Heart right ventricle (tissue), 16 donors: ENCODE results near the gene PAX9. TPM values are rescaled to one million over a fixed set of nuclear protein-coding genes. Genes with fewer than 3 reads are reported as not detected.

ENCODE experiments used
- ATAC-seq, 8 donors: fragments of 200-7000 bp; cut with Tn5 transposase; one replicate each; pipeline ENCODE4 v1.9.1; 2020; ENCODE audit warnings: mild to moderate bottlenecking in 8 of 8, moderate library complexity in 8 of 8, moderate number of reproducible peaks in 1 of 8
- DNase-seq, 2 donors: peaks; one replicate each; pipeline ENCODE4 v3.0.0-alpha.2; 2020
- H3K27ac ChIP-seq, 10 donors: fragments of 200-600 bp; sonication (generic) in 2 of 10; one replicate each; pipeline versions ENCODE4 v1.5.0 to v1.8.0; 2020 to 2022; ENCODE audit warnings: mild to moderate bottlenecking in 3 of 10
- H3K27me3 ChIP-seq, 7 donors: fragments of 200-600 bp; one replicate each; pipeline ENCODE4 v1.8.0; 2021 to 2022; ENCODE audit warnings: mild to moderate bottlenecking in 2 of 7
- H3K36me3 ChIP-seq, 9 donors: fragments of 200-600 bp; sonication (generic) in 1 of 9; one replicate each; pipeline versions ENCODE4 v1.5.0 to v1.8.0; 2020 to 2022; ENCODE audit warnings: mild to moderate bottlenecking in 2 of 9
- H3K4me1 ChIP-seq, 9 donors: fragments of 200-600 bp; sonication (generic) in 1 of 9; one replicate each; pipeline versions ENCODE4 v1.5.0 to v1.8.0; 2020 to 2022; ENCODE audit warnings: mild to moderate bottlenecking in 4 of 9
- H3K4me3 ChIP-seq, 10 donors: fragments of 200-600 bp; sonication (generic) in 2 of 10; one replicate each; pipeline versions ENCODE4 v1.5.0 to v1.8.0; 2020 to 2022; ENCODE audit warnings: mild to moderate bottlenecking in 7 of 10, moderate library complexity in 2 of 10
- H3K9me3 ChIP-seq, 11 donors: fragments of 200-600 bp in 10 of 11; sonication (generic) in 2 of 11; one replicate each; pipeline versions ENCODE4 v1.5.0 to v1.8.0; 2013 to 2022; ENCODE audit warnings: mild to moderate bottlenecking in 2 of 11, control low read depth in 1 of 11, moderate library complexity in 1 of 11
- WGBS, 2 donors: extraction: QIAGEN DNeasy Blood & Tissue Kit; methylation state at CpG; one replicate each; pipeline ENCODE4 v1.1.7; 2013; ENCODE audit warnings: inconsistent platforms in 1 of 2; 5-methylcytosine and 5-hydroxymethylcytosine counted together
- intact Hi-C, 10 donors: fragments of 100-400 bp; cut with DNase I; formaldehyde crosslinking; loops; one replicate each; pipeline versions ENCODE4 v1.11.1 to v1.14.2; 2022
- polyA plus RNA-seq, 2 donors: library from polyadenylated mRNA; stranded (reverse); fragments of 200-250 nt; gene quantifications; one replicate each; pipeline ENCODE4 v1.2.3, GENCODE V29; 2013
- total RNA-seq, 10 donors: library from RNA; stranded (reverse); fragmentation: NEBNext Ultra II Directional in 3 of 10; extraction: Animal tissue kit (Norgen Biotek cat#: 25700) in 3 of 10; gene quantifications; one replicate each; pipeline versions ENCODE4 v1.2.1 to v1.2.4, GENCODE V29; 2021 to 2023
- TF ChIP-seq, protein P1 (sequence below), 9 donors: fragments of 200-600 bp; sonication (generic) in 2 of 9; IDR thresholded peaks; one replicate each; pipeline versions ENCODE4 v1.5.0 to v1.8.0; 2021 to 2022; ENCODE audit warnings: antibody characterized with exemption in 9 of 9, mild to moderate bottlenecking in 5 of 9, moderate library complexity in 1 of 9
- donor health status: Arrhythmogenic right ventricular cardiomyopathy.
- donor health status: ischemic (EF 13 %, LVEDD 7.1; RV severe dilation, severe dysfunction).
- donor health status: healthy with polysubstance abuse.
- donor health status: DM: no; HTN: yes; CAD: no.
- donor health status: DM: no; HTN: no; CAD: no.
- donor health status: ischemic (EF 25% LVEDD 6.9; RV normal size, moderate dysfunction).
- donor health status: ischemic (EF 25% LVEDD 5.7; RV mildly dilated, moderate dysfunction).
- donor health status: healthy.
- donor health status: DM: yes; HTN: yes; CAD: no.
- donor health status: Ischemic cardiomyopathy.
- donor health status: ischemic (EF 35%, LVEDD 5.7; RV mildly dilated, moderate dysfunction).
- donor health status: nonischemic (EF 11% LVEDD 7.7; RV severe dilation, severe dysfunction).
- donor health status: DM: yes; HTN: yes; CAD: no.
- donor health status: PGD.
- donor health status: ischemic (EF 29% LVEDD 5.4; RV normal size, mild dysfunction).
- donor health status: nonischemic (EF 23%, LVEDD 6.1; RV moderate dilation, normal function).

The PAX9 gene
- total and polyA plus RNA-seq, 12 donors: 0.01 TPM; not detected in 11

DNA sequence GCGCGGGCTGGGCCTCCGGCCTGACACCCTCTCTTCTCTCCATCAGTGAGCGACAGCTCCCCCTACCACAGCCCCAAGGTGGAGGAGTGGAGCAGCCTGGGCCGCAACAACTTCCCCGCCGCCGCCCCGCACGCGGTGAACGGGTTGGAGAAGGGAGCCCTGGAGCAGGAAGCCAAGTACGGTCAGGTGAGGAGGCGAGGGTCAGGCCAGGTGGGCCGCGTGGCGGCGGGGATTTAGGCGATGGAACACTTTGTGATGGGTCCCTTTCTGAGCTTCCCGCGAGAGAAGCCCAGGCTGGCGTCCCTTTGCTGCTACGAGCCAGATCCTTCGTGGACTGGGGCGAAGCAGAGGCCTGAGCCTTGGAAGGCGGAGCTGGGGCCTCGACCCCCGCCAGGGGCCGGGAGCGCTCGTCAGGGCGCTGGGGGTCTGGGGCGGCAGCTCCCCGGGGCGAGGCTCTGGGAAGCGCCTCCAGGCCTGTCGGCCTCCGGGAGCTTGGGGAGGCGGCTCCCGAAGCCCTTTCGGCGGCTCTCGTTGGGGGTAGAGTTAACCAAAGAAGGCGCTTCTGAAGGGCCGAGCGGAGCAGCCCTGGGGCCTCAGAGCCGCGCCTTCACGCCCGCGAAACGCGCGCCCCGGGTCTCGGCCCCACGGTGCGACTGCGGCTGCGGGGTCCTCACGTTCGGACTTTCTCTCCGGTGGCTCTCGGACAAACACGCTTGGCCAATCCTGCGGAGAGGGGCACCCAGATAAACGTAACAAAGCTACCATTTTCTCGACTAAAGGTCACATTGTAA lies 5.0 kb downstream of the PAX9 start:
- Histone ChIP-seq H3K36me3 (no peaks in the 10 kb centered on the region), H3K27me3 (peaks cover 32 to 100% (median 100%) of the 10 kb centered on the region in 7 donors), H3K4me1 (peaks cover 15 to 45% (median 36%) of the 10 kb centered on the region in 9 donors), H3K4me3 (no peak overlapping the region), H3K9me3 (no peaks in the 10 kb centered on the region), H3K27ac (no peak overlapping the region)
- intact Hi-C loops: no loop called here
- TF ChIP-seq, protein P1, sequence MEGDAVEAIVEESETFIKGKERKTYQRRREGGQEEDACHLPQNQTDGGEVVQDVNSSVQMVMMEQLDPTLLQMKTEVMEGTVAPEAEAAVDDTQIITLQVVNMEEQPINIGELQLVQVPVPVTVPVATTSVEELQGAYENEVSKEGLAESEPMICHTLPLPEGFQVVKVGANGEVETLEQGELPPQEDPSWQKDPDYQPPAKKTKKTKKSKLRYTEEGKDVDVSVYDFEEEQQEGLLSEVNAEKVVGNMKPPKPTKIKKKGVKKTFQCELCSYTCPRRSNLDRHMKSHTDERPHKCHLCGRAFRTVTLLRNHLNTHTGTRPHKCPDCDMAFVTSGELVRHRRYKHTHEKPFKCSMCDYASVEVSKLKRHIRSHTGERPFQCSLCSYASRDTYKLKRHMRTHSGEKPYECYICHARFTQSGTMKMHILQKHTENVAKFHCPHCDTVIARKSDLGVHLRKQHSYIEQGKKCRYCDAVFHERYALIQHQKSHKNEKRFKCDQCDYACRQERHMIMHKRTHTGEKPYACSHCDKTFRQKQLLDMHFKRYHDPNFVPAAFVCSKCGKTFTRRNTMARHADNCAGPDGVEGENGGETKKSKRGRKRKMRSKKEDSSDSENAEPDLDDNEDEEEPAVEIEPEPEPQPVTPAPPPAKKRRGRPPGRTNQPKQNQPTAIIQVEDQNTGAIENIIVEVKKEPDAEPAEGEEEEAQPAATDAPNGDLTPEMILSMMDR (IDR thresholded peaks at IDR 0.05): no peak
- no peak for ATAC-seq
- no peak for DNase-seq
- WGBS, 2 donors: 2 to 4% methylated on average over 67 to 68 of the region's 68 CpGs

DNA sequence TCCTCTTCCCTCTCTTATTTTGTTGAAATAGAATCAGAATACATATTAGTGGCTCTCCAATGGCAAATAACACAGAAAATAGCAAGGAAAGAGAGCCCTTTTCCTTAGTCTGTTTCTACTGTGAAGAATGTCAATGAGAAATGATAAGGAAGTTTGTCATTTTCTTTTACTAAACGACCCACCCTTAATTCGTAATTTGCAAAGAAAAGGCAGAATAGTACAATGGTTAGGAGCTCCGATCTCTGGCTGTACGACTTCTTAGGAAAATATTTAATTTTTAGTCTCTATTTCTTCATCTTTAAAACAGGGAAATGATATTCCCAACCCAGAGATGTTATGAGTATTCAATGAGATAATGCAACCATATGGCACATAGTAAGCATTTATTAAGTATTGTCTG lies 6.0 kb downstream of the PAX9 start:
- ATAC-seq (no peak), DNase-seq (no peak)
- 9 to 13% methylated on average over 4 of the region's 4 CpGs for WGBS, 2 donors
- Histone ChIP-seq H3K27me3 (peaks cover 21 to 100% (median 100%) of the 10 kb centered on the region in 7 donors), H3K36me3 (no peaks in the 10 kb centered on the region), H3K9me3 (no peaks in the 10 kb centered on the region), H3K4me1 (peaks cover 10 to 34% (median 25%) of the 10 kb centered on the region in 9 donors), H3K4me3 (no peak overlapping the region), H3K27ac (no peak overlapping the region)
- TF ChIP-seq, protein P1 (IDR thresholded peaks at IDR 0.05): no peak
- intact Hi-C loops: no loop called here

DNA sequence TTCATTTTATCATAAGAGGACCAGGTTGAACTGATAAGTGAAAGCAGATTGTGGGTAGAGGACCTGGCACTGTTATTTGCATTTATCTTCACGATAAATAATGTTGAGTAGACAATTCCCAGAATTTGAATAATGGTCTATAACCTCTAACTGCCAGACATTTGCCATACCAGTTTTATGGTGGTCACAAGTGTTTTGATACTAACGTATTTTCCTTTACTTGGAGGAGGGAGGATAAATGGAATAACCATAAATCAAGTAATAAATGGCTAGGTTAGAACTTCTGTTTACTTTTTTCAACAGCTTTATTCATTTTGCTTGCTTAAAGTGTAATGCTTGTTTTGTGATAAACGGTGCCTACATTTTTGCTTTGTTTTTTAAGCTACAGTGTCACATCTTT lies 9.5 kb downstream of the PAX9 start:
- no peak for ATAC-seq
- H3K27me3 ChIP-seq: peaks cover 10 to 100% (median 97%) of the 10 kb centered on the region in 7 donors

DNA sequence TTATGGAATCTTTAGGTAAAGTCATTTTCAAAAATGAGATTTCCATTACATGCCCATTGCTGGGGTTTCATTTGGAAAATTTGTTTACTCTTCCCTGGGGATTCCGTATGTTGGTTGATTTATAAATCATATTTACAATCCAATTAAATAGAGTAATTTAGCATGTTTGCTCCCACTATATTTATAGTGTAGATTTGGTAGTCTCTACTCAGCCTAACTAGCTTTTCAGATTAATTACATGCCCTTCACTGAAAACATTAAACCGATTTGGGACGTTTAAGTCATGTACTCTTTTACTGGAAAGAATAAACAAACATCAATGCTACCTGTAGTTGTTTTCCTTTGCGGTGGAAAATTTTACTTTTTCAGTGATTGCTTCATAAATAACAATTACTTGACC lies 10.4 kb downstream of the PAX9 start:
- no peak for ATAC-seq
- H3K9me3 ChIP-seq: no peaks in the 10 kb centered on the region
- no peak overlapping the region for H3K27ac ChIP-seq
- H3K4me1 ChIP-seq: peaks cover 0 to 2% (median 0%) of the 10 kb centered on the region in 9 donors
- intact Hi-C loops: loop anchor here in 1 of 10 donors (2.0 kb wide), 1 partner anchor 37 kb away; no protein-coding TSS in a partner anchor
- H3K4me3 ChIP-seq: no peak overlapping the region
- H3K27me3 ChIP-seq: peaks cover under 1 to 100% (median 97%) of the 10 kb centered on the region in 7 donors
- no peaks in the 10 kb centered on the region for H3K36me3 ChIP-seq
- WGBS, 2 donors: 78 to 81% methylated on average over 4 of the region's 4 CpGs
- TF ChIP-seq, protein P1 (IDR thresholded peaks at IDR 0.05): no peak
- DNase-seq: no peak

More for the DNA sequence above, 9.5 kb downstream of the PAX9 start:
- no peaks in the 10 kb centered on the region for H3K9me3 ChIP-seq
- H3K4me3 ChIP-seq: no peak overlapping the region
- 67 to 80% methylated on average over 3 of the region's 3 CpGs for WGBS, 2 donors
- intact Hi-C loops: no loop called here
- no peak overlapping the region for H3K27ac ChIP-seq
- H3K36me3 ChIP-seq: no peaks in the 10 kb centered on the region
- no peak for DNase-seq
- H3K4me1 ChIP-seq: peaks cover 0 to 12% (median 8%) of the 10 kb centered on the region in 9 donors
- TF ChIP-seq, protein P1 (IDR thresholded peaks at IDR 0.05): no peak
